Natural killer cell (primary cell): Measurements from ENCODE around the gene SH3BGRL. TPM values are rescaled to one million over a fixed set of nuclear protein-coding genes. Genes with fewer than 3 reads are reported as not detected.

Experiments used
- ATAC-seq, 3 donors: fragments of 150-1000 bp in 2 of 3; fragments of 200-7000 bp in 1 of 3; cut with Tn5 transposase; 1 replicate in 1 of 3; 2 replicates in 2 of 3; pipeline ENCODE4 v1.10.0; 2021; ENCODE audit warnings: mild to moderate bottlenecking in 2 of 3, moderate library complexity in 2 of 3
- DNase-seq, 2 donors: peaks; one replicate each; pipeline versions ENCODE4 v3.0.0 to v3.0.0-alpha.2; 2013 to 2021; ENCODE audit warnings: mixed read lengths in 1 of 2
- H3K27ac ChIP-seq: one replicate; pipeline ENCODE4 v1.5.1; 2013; ENCODE audit warnings: mild to moderate bottlenecking, low read length
- H3K27me3 ChIP-seq: one replicate; pipeline ENCODE4 v1.6.1; 2013; ENCODE audit warnings: low read length; ENCODE audit not compliant: control insufficient read depth, insufficient read depth
- H3K36me3 ChIP-seq: one replicate; pipeline ENCODE4 v1.6.1; 2013; ENCODE audit warnings: low read length; ENCODE audit not compliant: control insufficient read depth, insufficient read depth
- H3K4me1 ChIP-seq: one replicate; pipeline ENCODE4 v1.6.1; 2013; ENCODE audit warnings: low read length; ENCODE audit not compliant: control insufficient read depth, insufficient read depth
- H3K4me3 ChIP-seq: one replicate; pipeline ENCODE4 v1.5.1; 2013; ENCODE audit warnings: low read length
- H3K9me3 ChIP-seq: one replicate; pipeline ENCODE4 v1.6.1; 2013; ENCODE audit warnings: low read length; ENCODE audit not compliant: control insufficient read depth, insufficient read depth
- H3K27ac Mint-ChIP-seq, 2 donors: one replicate each; pipeline ENCODE4 v1.8.0; 2022; ENCODE audit warnings: mild to moderate bottlenecking in 2 of 2, mixed read lengths in 2 of 2, moderate library complexity in 1 of 2
- H3K27me3 Mint-ChIP-seq, 2 donors: one replicate each; pipeline ENCODE4 v1.8.0; 2022; ENCODE audit warnings: low read depth in 2 of 2, mixed read lengths in 2 of 2
- H3K36me3 Mint-ChIP-seq: one replicate; pipeline ENCODE4 v1.8.0; 2022; ENCODE audit warnings: mixed read lengths
- H3K4me1 Mint-ChIP-seq, 2 donors: one replicate each; pipeline ENCODE4 v1.8.0; 2022; ENCODE audit warnings: mixed read lengths in 2 of 2
- H3K4me3 Mint-ChIP-seq: one replicate; pipeline ENCODE4 v1.8.0; 2022; ENCODE audit warnings: mild to moderate bottlenecking, moderate library complexity, mixed read lengths
- H3K9me3 Mint-ChIP-seq, 2 donors: one replicate each; pipeline ENCODE4 v1.8.0; 2022; ENCODE audit warnings: mixed read lengths in 2 of 2
- CTCF ChIP-seq: fragments of 200-600 bp; IDR thresholded peaks from one replicate; pipeline ENCODE4 v1.8.0; 2022; ENCODE audit warnings: antibody characterized with exemption
- WGBS: methylation state at CpG from one replicate; pipeline ENCODE4 v1.1.7; 2013; ENCODE audit warnings: missing lambda C conversion rate; ENCODE audit not compliant: insufficient coverage; 5-methylcytosine and 5-hydroxymethylcytosine counted together
- intact Hi-C: fragments of 100-400 bp; cut with micrococcal nuclease; formaldehyde crosslinking; loops from one replicate; pipeline ENCODE4 v1.14.2; 2022
- total RNA-seq, 4 donors: library from RNA; stranded (reverse); fragments of 120-200 nt in 1 of 4; gene quantifications; one replicate each; pipeline versions ENCODE4 v1.2.3 to v1.2.4, GENCODE V29; 2013 to 2022

SH3BGRL gene
- total RNA-seq, 3 donors from 2014 or later (not counting 1 experiment from before 2014, with no cell fraction given), result 103 to 108 (median 108) TPM

DNA sequence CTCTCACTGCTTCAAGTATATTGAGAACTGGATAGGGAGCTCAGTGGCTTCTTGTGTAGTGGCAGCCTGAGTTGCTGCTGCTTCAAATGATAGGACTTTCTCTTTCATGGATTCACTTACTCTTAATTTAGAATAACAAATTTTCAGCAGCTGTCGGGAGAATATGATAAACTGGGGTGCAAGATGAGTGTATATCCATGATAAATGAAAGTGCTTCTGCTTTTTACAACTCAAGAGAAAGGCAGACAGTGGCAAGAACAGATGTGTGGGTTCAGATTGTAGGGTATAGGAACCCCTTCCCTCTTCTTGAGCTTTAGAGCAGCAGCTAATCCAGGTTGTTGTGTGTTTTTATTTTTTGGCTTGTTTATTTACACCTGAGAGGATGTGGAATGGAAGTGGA, 1.0 kb downstream of the SH3BGRL start:
- no CpG with 5 or more reads among the region's 1 CpG for WGBS
- Mint-ChIP-seq H3K4me3 (peak overlapping the region; percentile 91), H3K36me3 (no peaks in the 10 kb centered on the region), H3K4me1 (peaks cover 43 to 48% of the 10 kb centered on the region in 2 donors), H3K9me3 (no peaks in the 10 kb centered on the region), H3K27ac (peak overlapping the region; percentile 92 to 93), H3K27me3 (no peaks in the 10 kb centered on the region)
- peaks cover 2% of the 10 kb centered on the region for H3K4me1 ChIP-seq
- peak overlapping the region; percentile 95 for H3K4me3 ChIP-seq
- no peak for ATAC-seq
- intact Hi-C loops, result loop anchor here (2.0 kb wide), 2 partner anchors 80 to 394 kb away; partner anchors contain the start of gene BRWD3
- no peaks in the 10 kb centered on the region for H3K36me3 ChIP-seq
- no peaks in the 10 kb centered on the region for H3K27me3 ChIP-seq
- DNase-seq, result no peak
- no peak for TF ChIP-seq CTCF
- peak overlapping the region; percentile 78 for H3K27ac ChIP-seq
- no peaks in the 10 kb centered on the region for H3K9me3 ChIP-seq

DNA sequence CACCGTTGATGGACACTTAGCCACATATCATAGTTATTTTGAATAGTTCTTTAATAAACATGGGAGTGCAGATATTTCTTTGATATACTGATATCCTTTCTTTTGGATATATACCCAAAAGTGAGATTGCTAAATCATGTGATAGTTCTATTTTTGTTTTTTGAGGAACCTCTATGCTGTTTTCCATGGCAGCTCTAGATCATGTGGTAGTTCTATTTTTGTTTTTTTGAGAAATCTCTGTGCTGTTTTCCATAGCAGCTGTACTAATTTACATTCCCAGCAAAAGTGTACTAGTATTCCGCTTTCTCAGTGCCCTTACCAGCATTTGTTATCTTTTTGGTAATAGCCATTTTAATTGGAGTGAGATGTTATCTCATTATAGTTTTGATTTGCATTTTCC, 3.6 kb downstream of the SH3BGRL start:
- H3K27ac ChIP-seq, result no peak overlapping the region
- no peak for DNase-seq
- no peaks in the 10 kb centered on the region for H3K36me3 ChIP-seq
- H3K4me3 ChIP-seq, result no peak overlapping the region
- H3K9me3 Mint-ChIP-seq, result no peaks in the 10 kb centered on the region
- H3K9me3 ChIP-seq, result no peaks in the 10 kb centered on the region
- TF ChIP-seq CTCF, result no peak
- peaks cover 2% of the 10 kb centered on the region for H3K4me1 ChIP-seq
- no peaks in the 10 kb centered on the region for H3K36me3 Mint-ChIP-seq
- no CpG with 5 or more reads among the region's 2 CpGs for WGBS
- H3K27me3 ChIP-seq, result no peaks in the 10 kb centered on the region
- no peak for ATAC-seq
- H3K27ac Mint-ChIP-seq, result peak overlapping the region in 1 of 2 donors; percentile 60
- H3K27me3 Mint-ChIP-seq, result no peaks in the 10 kb centered on the region
- no peak overlapping the region for H3K4me3 Mint-ChIP-seq
- H3K4me1 Mint-ChIP-seq, result peaks cover 48% of the 10 kb centered on the region in 2 donors
- intact Hi-C loops, result no loop called here

- ATAC-seq (no peak), DNase-seq (no peak)
- Mint-ChIP-seq H3K4me3 (no peak overlapping the region), H3K27ac (peak overlapping the region in 1 of 2 donors; percentile 72), H3K9me3 (no peaks in the 10 kb centered on the region), H3K4me1 (peaks cover 41 to 45% of the 10 kb centered on the region in 2 donors), H3K27me3 (no peaks in the 10 kb centered on the region), H3K36me3 (no peaks in the 10 kb centered on the region)
- intact Hi-C loops, result no loop called here
- no peak overlapping the region for H3K27ac ChIP-seq
- TF ChIP-seq CTCF, result no peak
- no peak overlapping the region for H3K4me3 ChIP-seq
- H3K27me3 ChIP-seq, result no peaks in the 10 kb centered on the region
- H3K4me1 ChIP-seq, result peaks cover 2% of the 10 kb centered on the region
- WGBS, result 0% methylated on average over 1 of the region's 1 CpG
- H3K36me3 ChIP-seq, result no peaks in the 10 kb centered on the region
- no peaks in the 10 kb centered on the region for H3K9me3 ChIP-seq
Observed at GRCh38 chrX:81206476-81206875, 4.6 kb downstream of the SH3BGRL start.

DNA sequence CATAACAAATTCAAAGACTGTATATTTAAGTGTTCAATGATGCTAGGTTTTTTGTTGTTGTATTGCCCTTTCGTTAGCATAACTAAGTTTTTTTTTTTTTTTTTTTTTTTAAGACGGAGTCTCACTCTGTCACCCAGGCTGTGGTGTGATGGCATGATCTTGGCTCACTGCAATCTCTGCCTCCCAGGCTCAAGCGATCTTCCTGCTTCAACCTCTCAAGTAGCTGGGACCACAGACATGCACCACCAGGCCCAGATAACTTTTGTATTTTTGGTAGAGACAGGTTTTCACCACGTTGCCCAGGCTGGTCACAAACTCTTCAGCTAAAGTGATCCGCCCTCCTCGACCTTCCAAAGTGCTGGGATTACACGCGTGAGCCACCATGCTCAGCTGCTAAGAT, 7.0 kb downstream of the SH3BGRL start:
- H3K27ac Mint-ChIP-seq, result peak overlapping the region in 1 of 2 donors; percentile 59
- no peak for DNase-seq
- H3K4me1 Mint-ChIP-seq, result peaks cover 27 to 39% of the 10 kb centered on the region in 2 donors
- peaks cover 2% of the 10 kb centered on the region for H3K4me1 ChIP-seq
- no peak overlapping the region for H3K27ac ChIP-seq
- no peaks in the 10 kb centered on the region for H3K27me3 ChIP-seq
- no peaks in the 10 kb centered on the region for H3K36me3 Mint-ChIP-seq
- no peaks in the 10 kb centered on the region for H3K27me3 Mint-ChIP-seq
- H3K9me3 Mint-ChIP-seq, result no peaks in the 10 kb centered on the region
- WGBS, result 94% methylated on average over 4 of the region's 8 CpGs
- TF ChIP-seq CTCF, result no peak
- ATAC-seq, result no peak
- no peaks in the 10 kb centered on the region for H3K36me3 ChIP-seq
- no peaks in the 10 kb centered on the region for H3K9me3 ChIP-seq
- intact Hi-C loops, result no loop called here
- H3K4me3 ChIP-seq, result no peak overlapping the region
- no peak overlapping the region for H3K4me3 Mint-ChIP-seq
